Kidney glomerular epithelial cell (primary cell): ENCODE measurements around the gene FAM20C.
A peak's percentile ranks its signal among the peaks of the same experiment; 100 is the strongest.

Source experiments
- DNase-seq: peaks from one replicate; lab custom pipeline; 2025; lab: John Stamatoyannopoulos, UW

Gene FAM20C

GRCh38 chr7:272631-273030 is 80.3 kb downstream of the FAM20C start:
- DNase-seq: no peak

GRCh38 chr7:273327-273726 is 81.0 kb downstream of the FAM20C start:
- DNase-seq: no peak

GRCh38 chr7:274266-274665 is 81.9 kb downstream of the FAM20C start:
- no peak for DNase-seq

- DNase-seq: no peak
Observed at GRCh38 chr7:276230-276835, 84.0 kb downstream of the FAM20C start.

- DNase-seq: no peak
Observed at GRCh38 chr7:277228-277627, 84.9 kb downstream of the FAM20C start.

GRCh38 chr7:278081-278480 is 85.7 kb downstream of the FAM20C start:
- no peak for DNase-seq

DNA sequence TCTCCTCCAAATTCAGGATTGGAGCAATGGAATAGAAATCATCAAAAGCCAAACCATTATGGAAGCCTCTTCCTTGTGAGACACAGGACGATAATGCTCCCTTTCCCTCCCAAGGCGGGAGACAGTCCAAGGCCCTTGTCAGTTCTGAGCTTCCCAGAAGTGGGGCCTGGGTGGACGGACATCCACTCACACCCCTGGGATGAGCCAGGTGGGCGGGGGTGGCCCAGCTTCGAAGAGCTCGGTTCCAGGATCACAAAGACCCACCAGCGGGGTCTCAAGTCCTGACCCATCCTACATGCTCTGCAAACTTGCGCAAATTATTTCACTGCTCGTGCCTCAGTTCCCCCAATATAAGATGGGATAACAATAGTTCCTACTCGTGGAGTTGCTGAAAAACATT is 87.5 kb downstream of the FAM20C start:
- no peak for DNase-seq

- DNase-seq: no peak
Observed at GRCh38 chr7:280461-280860, 88.1 kb downstream of the FAM20C start.

- DNase-seq: no peak
Observed at GRCh38 chr7:281637-282036, 89.3 kb downstream of the FAM20C start.

GRCh38 chr7:282621-283020 is 90.2 kb downstream of the FAM20C start:
- no peak for DNase-seq

- no peak for DNase-seq
Observed at GRCh38 chr7:284762-285722, 92.7 kb downstream of the FAM20C start.

DNA sequence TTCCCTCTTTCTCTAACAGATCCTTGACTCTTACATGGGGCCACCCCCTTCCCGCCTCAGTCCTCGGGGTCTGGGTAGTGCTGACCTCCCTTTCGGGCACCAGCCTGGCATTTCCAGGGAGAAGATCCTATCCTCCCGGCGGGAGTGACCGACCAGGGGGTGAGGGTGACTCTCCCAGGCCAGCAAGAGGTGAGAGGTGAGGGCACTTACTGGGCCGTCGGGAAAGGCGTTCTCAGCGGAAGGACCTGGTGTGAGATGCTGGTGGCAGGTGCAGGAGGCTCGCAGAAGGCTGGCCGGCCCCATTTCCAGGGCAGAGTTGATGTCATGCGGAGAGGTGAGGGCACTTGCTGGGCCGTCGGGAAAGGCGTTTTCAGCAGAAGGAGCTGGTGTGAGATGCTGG is 93.4 kb downstream of the FAM20C start:
- DNase-seq: no peak

GRCh38 chr7:286266-286665 is 93.9 kb downstream of the FAM20C start:
- no peak for DNase-seq

DNA sequence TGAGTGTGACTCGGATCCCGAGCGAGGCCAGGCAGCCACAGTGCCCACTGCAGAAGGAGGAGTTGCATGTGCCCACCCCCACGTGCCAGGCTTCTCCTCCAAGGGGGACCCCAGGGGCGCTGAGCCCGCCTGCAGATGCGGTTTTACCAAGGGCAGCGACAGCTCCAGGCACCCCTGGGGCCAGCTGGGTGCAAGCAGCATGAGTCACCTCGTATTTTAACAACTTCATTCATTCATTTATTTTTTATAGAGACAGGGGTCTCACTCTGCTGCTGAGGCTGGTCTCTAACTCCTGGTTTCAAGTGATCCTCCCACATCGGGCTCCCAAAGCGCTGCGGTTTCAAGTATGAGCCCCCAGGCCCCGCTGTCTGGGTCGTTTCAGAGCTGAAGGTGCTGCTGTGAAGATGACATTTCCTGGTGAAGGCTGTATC is 96.3 kb downstream of the FAM20C start:
- no peak for DNase-seq

- DNase-seq: no peak
Observed at GRCh38 chr7:289209-289755, 96.9 kb downstream of the FAM20C start.

DNA sequence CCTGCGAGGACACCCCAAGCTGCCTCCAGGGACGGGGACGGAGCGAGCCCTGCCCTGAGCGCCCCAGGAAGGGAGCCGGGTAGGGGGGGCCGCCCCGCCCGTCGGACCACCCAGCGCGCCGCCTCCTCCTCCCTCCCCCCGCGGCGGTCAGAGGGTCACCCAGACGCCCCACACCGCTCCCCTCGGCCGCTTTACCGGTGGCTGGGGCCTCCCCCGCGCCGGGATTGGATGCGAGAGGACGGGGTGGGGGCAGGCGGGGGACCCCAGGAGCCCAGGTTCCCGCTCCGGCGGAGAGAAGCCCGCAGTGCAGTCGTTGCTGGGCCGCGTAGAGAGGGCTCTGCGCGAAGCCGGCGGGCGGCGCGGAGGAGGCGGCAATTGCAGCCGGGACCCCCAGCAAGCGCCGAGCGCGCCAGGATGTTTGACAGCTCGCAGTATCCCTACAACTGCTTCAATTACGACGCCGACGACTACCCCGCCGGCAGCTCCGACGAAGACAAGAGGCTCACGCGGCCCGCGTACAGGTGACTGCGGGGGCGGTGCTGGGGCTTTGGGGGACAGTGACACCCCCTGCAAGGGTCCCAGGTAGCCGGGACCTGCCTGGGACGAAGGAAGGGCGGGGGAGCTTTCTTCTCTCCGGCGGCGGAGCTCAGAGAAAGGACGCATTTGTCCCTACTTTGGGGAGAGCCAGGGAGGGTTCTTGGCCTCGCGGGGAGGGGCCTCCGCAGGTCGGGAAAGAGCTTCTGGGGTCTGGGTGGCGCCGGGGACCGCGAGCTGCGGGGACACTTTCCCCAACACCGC is 97.6 kb downstream of the FAM20C start, which contains the start of gene FOXL3:
TSS of gene FOXL3 (plus strand) at position 415 of the 798 bp plus-strand sequence. CDS start at position 415, 0 bp downstream.
- no peak for DNase-seq

- DNase-seq: no peak
Observed at GRCh38 chr7:290554-291372, 98.4 kb downstream of the FAM20C start.

DNA sequence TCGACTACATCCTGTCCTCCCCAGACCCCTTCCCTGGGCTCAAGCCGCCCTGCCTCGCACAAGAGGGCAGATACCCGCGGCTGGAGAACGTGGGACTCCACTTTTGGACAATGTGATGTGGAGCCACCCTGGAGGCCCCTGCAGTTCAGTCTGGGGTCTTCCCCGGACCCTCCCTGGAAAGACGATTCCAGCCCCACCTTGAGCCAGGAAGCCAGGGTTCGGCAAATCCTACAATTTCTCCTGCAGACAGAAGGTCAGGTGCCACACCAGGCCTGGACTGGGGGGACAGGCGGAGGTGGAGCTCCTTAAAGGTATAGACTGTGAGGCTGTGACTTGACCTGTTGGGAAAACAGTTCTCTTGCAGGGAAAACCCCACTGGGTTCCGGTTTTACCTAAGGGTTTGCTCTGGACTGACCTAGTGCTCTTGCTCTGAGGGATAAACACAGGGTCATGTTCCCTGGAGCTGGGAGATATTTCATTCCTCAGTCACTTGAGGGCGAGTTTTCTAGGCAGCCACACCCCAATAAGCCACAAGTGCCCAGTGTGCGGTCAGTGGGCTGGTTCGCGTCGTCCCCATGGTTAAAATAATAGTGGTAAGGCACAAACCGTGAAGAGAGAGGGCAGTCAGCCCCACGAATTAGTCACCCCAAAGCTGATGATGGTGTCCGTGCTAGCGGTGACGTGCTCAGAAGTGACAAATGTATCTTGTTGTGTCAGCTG is 99.2 kb downstream of the FAM20C start:
- peak; percentile 2 for DNase-seq

DNA sequence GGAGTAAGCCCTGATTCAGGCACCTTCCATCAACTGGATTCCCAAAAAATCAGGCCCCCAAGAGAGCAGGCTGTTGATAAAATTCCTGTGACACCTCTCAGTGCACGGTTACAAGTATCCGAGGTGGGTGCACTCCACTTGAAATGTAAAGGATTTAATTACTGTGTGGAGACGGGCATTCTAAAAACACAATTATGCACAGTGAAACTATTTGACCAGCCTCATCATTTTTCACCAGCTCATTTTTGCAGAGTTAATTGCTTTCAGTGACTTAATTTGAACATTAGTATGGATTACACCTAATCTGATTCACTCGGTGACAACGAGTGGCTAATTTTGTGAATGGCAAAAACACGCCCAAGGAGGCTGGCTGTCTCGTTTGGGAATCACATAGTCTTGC is 99.9 kb downstream of the FAM20C start:
- DNase-seq: no peak

DNA sequence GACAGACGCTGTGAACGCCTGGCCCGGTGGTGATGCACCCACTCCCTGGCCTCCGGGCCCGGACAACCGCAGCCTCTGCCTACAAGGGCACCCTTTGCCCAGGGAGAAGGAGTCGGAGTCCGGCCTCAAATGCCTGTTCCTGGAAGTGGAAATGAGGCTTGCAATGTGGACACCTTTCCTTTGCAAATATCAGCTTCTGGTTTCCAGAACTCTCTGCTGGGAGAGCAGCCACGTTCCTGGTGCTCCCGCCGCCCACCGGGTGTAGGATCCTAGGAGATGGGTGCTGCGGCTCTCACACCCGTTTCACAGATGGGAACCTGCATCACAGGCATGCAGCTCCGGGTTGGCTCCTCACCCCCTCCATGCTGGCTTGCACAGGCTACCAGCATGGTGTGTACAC is 100.5 kb downstream of the FAM20C start:
- no peak for DNase-seq
